H9 (cell line): ENCODE results near the gene LRRC8E. TPM values are rescaled to one million over a fixed set of nuclear protein-coding genes. Genes with fewer than 3 reads are reported as not detected.

Experiments used
- DNase-seq: peaks from one replicate; pipeline ENCODE4 v3.0.0-alpha.2; 2017
- H2AFZ ChIP-seq: one replicate; pipeline ENCODE4 v1.6.1; 2013; ENCODE audit warnings: mild to moderate bottlenecking, low read length, control low read depth, moderate library complexity
- H2AK5ac ChIP-seq: 2 replicates; pipeline ENCODE4 v1.6.1; 2013; ENCODE audit warnings: low read length, control low read depth, mixed read lengths; ENCODE audit not compliant: insufficient read length
- H2BK120ac ChIP-seq: one replicate; pipeline ENCODE4 v1.6.1; 2013; ENCODE audit warnings: low read depth, mild to moderate bottlenecking, low read length, control low read depth, inconsistent platforms; ENCODE audit not compliant: poor library complexity, severe bottlenecking
- H2BK12ac ChIP-seq: 2 replicates; pipeline ENCODE4 v1.6.1; 2013; ENCODE audit warnings: low read length, control low read depth, mixed read lengths, low read depth; ENCODE audit not compliant: insufficient read length
- H2BK15ac ChIP-seq: 2 replicates; pipeline ENCODE4 v1.6.1; 2013; ENCODE audit warnings: low read depth, low read length, control low read depth
- H2BK20ac ChIP-seq: one replicate; pipeline ENCODE4 v1.6.1; 2013; ENCODE audit warnings: low read depth, mild to moderate bottlenecking, low read length, control low read depth, inconsistent platforms; ENCODE audit not compliant: poor library complexity, severe bottlenecking
- H2BK5ac ChIP-seq: 2 replicates; pipeline ENCODE4 v1.6.1; 2013; ENCODE audit warnings: low read length, control low read depth, mixed read lengths; ENCODE audit not compliant: insufficient read length
- H3K14ac ChIP-seq: 2 replicates; pipeline ENCODE4 v1.6.1; 2013; ENCODE audit warnings: low read length, control low read depth; ENCODE audit not compliant: insufficient read depth
- H3K18ac ChIP-seq: 2 replicates; pipeline ENCODE4 v1.6.1; 2013; ENCODE audit warnings: low read depth, mild to moderate bottlenecking, mixed read lengths, low read length, control low read depth; ENCODE audit not compliant: insufficient read length
- H3K23ac ChIP-seq: 2 replicates; pipeline ENCODE4 v1.6.1; 2013; ENCODE audit warnings: low read length, control low read depth, mixed read lengths, low read depth; ENCODE audit not compliant: insufficient read length
- H3K23me2 ChIP-seq: 2 replicates; pipeline ENCODE4 v1.6.1; 2013; ENCODE audit warnings: low read depth, mild to moderate bottlenecking, mixed read lengths, low read length, control low read depth; ENCODE audit not compliant: insufficient read length, poor library complexity, severe bottlenecking
- H3K27ac ChIP-seq: 2 replicates; pipeline ENCODE4 v1.5.1; 2013; ENCODE audit warnings: low read length, control low read depth, mixed read lengths, low read depth; ENCODE audit not compliant: insufficient read length
- H3K27me3 ChIP-seq: 2 replicates; pipeline ENCODE4 v1.6.1; 2013; ENCODE audit warnings: low read length, control low read depth, inconsistent platforms; ENCODE audit not compliant: insufficient read depth
- H3K4ac ChIP-seq: 2 replicates; pipeline ENCODE4 v1.6.1; 2013; ENCODE audit warnings: low read depth, mild to moderate bottlenecking, control low read depth, inconsistent platforms, low read length, moderate library complexity
- H3K4me1 ChIP-seq: 2 replicates; pipeline ENCODE4 v1.6.1; 2013; ENCODE audit warnings: low read length, control low read depth, inconsistent platforms; ENCODE audit not compliant: insufficient read depth
- H3K4me2 ChIP-seq: 2 replicates; pipeline ENCODE4 v1.6.1; 2013; ENCODE audit warnings: low read length, control low read depth, mixed read lengths; ENCODE audit not compliant: insufficient read length, insufficient read depth
- H3K56ac ChIP-seq: 2 replicates; pipeline ENCODE4 v1.6.1; 2013; ENCODE audit warnings: low read depth, mild to moderate bottlenecking, mixed read lengths, low read length, control low read depth; ENCODE audit not compliant: insufficient read length
- H3K79me1 ChIP-seq: 2 replicates; pipeline ENCODE4 v1.6.1; 2013; ENCODE audit warnings: low read depth, mild to moderate bottlenecking, moderate library complexity, low read length, control low read depth, inconsistent platforms; ENCODE audit not compliant: insufficient read depth, poor library complexity, severe bottlenecking
- H3K79me2 ChIP-seq: 2 replicates; pipeline ENCODE4 v1.6.1; 2013; ENCODE audit warnings: low read length, control low read depth, inconsistent platforms; ENCODE audit not compliant: insufficient read depth
- H3K9ac ChIP-seq: 2 replicates; pipeline ENCODE4 v1.6.1; 2013; ENCODE audit warnings: low read length, control low read depth, mixed read lengths; ENCODE audit not compliant: insufficient read length; ENCODE audit errors: extremely low read depth
- H3K9me3 ChIP-seq: one replicate; pipeline ENCODE4 v1.6.1; 2013; ENCODE audit warnings: low read depth, low read length, inconsistent platforms; ENCODE audit not compliant: control insufficient read depth
- H3T11ph ChIP-seq: one replicate; pipeline ENCODE4 v1.6.1; 2013; ENCODE audit warnings: mild to moderate bottlenecking, low read length, control low read depth, inconsistent platforms
- H4K20me1 ChIP-seq: one replicate; pipeline ENCODE4 v1.6.1; 2013; ENCODE audit not compliant: control insufficient read depth, insufficient read length, insufficient read depth
- H4K5ac ChIP-seq: 2 replicates; pipeline ENCODE4 v1.6.1; 2013; ENCODE audit warnings: low read depth, mild to moderate bottlenecking, mixed read lengths, low read length, control low read depth; ENCODE audit not compliant: insufficient read length
- H4K8ac ChIP-seq: replicated peaks from 2 replicates; pipeline ENCODE4 v1.6.1; 2013; ENCODE audit warnings: low read length, control low read depth, mixed read lengths, low read depth; ENCODE audit not compliant: insufficient read length
- H4K91ac ChIP-seq: 2 replicates; pipeline ENCODE4 v1.6.1; 2013; ENCODE audit warnings: low read depth, mild to moderate bottlenecking, moderate library complexity, mixed read lengths, low read length, control low read depth; ENCODE audit not compliant: insufficient read length
- H3K27ac Mint-ChIP-seq, 3 experiments: 2 replicates in 2 of 3; 3 replicates in 1 of 3; pipeline ENCODE4 v1.8.0; 2020 to 2021; ENCODE audit warnings: mixed read lengths in 3 of 3, mild to moderate bottlenecking in 1 of 3, moderate library complexity in 1 of 3
- H3K27me3 Mint-ChIP-seq: 2 replicates; pipeline ENCODE4 v1.8.0; 2021; ENCODE audit warnings: low read depth, mild to moderate bottlenecking, moderate library complexity, mixed read lengths
- H3K36me3 Mint-ChIP-seq, 3 experiments: 2 replicates in 2 of 3; 3 replicates in 1 of 3; pipeline ENCODE4 v1.8.0; 2020 to 2021; ENCODE audit warnings: low read depth in 3 of 3, mixed read lengths in 3 of 3; ENCODE audit not compliant: insufficient read depth in 1 of 3
- H3K4me1 Mint-ChIP-seq, 2 experiments: 2 replicates each; pipeline ENCODE4 v1.8.0; 2020; ENCODE audit warnings: mixed read lengths in 2 of 2
- H3K4me3 Mint-ChIP-seq, 2 experiments: 2 replicates in 1 of 2; 3 replicates in 1 of 2; pipeline ENCODE4 v1.8.0; 2020 to 2021; ENCODE audit warnings: mild to moderate bottlenecking in 2 of 2, mixed read lengths in 2 of 2, moderate library complexity in 1 of 2
- H3K9me3 Mint-ChIP-seq, 2 experiments: 2 replicates in 1 of 2; 3 replicates in 1 of 2; pipeline ENCODE4 v1.8.0; 2020; ENCODE audit warnings: mild to moderate bottlenecking in 2 of 2, mixed read lengths in 2 of 2, moderate library complexity in 1 of 2
- WGBS: extraction: QIAGEN DNeasy Blood & Tissue Kit; methylation state at CpG from one replicate; pipeline ENCODE4 v1.1.7; 2013; ENCODE audit warnings: missing lambda C conversion rate, low lambda C conversion rate, mixed read lengths; ENCODE audit not compliant: insufficient read length; ENCODE audit errors: extremely low coverage; 5-methylcytosine and 5-hydroxymethylcytosine counted together
- total RNA-seq: library from RNA; stranded (reverse); gene quantifications from 2 replicates; pipeline ENCODE4 v1.2.1, GENCODE V29; 2021
- TF ChIP-seq, protein P1 (sequence below): fragments of 200-600 bp; sonication (generic); conservative IDR thresholded peaks from 3 replicates; pipeline ENCODE4 v1.8.0; 2021; ENCODE audit warnings: antibody characterized with exemption, mild to moderate bottlenecking

The LRRC8E gene
- total RNA-seq, 1 experiment from 2014 or later = 4.8 TPM

- DNase-seq = no peak
- H3K4me2 ChIP-seq = peak overlapping the region; percentile 62
- peak overlapping the region; percentile 22 for H2AFZ ChIP-seq
Observed at GRCh38 chr19:7874897-7875273, 13.4 kb upstream of the LRRC8E start.

More at GRCh38 chr19:7874897-7875273, 13.4 kb upstream of the LRRC8E start:
- H3K79me2 ChIP-seq = no peaks in the 10 kb centered on the region
- no peaks in the 10 kb centered on the region for H3K79me1 ChIP-seq
- no peak overlapping the region for H2BK12ac ChIP-seq
- H3K23ac ChIP-seq = no peak overlapping the region
- H2BK20ac ChIP-seq = no peak overlapping the region
- no peak overlapping the region for H2BK5ac ChIP-seq
- H2AK5ac ChIP-seq = no peak overlapping the region
- no peak overlapping the region for H4K5ac ChIP-seq
- peak overlapping the region; percentile 73 to 84 for H3K4me3 Mint-ChIP-seq
- H4K91ac ChIP-seq = no peak overlapping the region
- peaks cover 0 to 6% (median 5%) of the 10 kb centered on the region in 3 experiments; a peak in 4 of 7 replicates for H3K36me3 Mint-ChIP-seq
- H4K20me1 ChIP-seq = no peaks in the 10 kb centered on the region
- peaks cover 17 to 26% of the 10 kb centered on the region in 2 experiments for H3K4me1 Mint-ChIP-seq
- no peak overlapping the region for H4K8ac ChIP-seq
- peaks cover 9% of the 10 kb centered on the region for H3K23me2 ChIP-seq
- H3K4ac ChIP-seq = no peak overlapping the region
- H3K9ac ChIP-seq = no peak overlapping the region
- no CpG with 5 or more reads among the region's 12 CpGs for WGBS
- H3K27ac ChIP-seq = no peak overlapping the region
- no peak overlapping the region; the same call in 1 of the 2 replicates for H2BK15ac ChIP-seq
- no peak overlapping the region for H2BK120ac ChIP-seq
- peak overlapping the region in 1 of 3 experiments; percentile 90; a peak in 2 of 7 replicates for H3K27ac Mint-ChIP-seq
- H3K9me3 Mint-ChIP-seq = no peaks in the 10 kb centered on the region
- H3K14ac ChIP-seq = no peak overlapping the region
- H3K27me3 Mint-ChIP-seq = peaks cover 12% of the 10 kb centered on the region
- no peaks in the 10 kb centered on the region; the same call in 1 of the 2 replicates for H3K4me1 ChIP-seq
- no peak overlapping the region for H3K56ac ChIP-seq
- TF ChIP-seq, protein P1, sequence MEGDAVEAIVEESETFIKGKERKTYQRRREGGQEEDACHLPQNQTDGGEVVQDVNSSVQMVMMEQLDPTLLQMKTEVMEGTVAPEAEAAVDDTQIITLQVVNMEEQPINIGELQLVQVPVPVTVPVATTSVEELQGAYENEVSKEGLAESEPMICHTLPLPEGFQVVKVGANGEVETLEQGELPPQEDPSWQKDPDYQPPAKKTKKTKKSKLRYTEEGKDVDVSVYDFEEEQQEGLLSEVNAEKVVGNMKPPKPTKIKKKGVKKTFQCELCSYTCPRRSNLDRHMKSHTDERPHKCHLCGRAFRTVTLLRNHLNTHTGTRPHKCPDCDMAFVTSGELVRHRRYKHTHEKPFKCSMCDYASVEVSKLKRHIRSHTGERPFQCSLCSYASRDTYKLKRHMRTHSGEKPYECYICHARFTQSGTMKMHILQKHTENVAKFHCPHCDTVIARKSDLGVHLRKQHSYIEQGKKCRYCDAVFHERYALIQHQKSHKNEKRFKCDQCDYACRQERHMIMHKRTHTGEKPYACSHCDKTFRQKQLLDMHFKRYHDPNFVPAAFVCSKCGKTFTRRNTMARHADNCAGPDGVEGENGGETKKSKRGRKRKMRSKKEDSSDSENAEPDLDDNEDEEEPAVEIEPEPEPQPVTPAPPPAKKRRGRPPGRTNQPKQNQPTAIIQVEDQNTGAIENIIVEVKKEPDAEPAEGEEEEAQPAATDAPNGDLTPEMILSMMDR = peak; percentile 24; the same call in 1 of the 3 replicates
- H3T11ph ChIP-seq = no peak overlapping the region
- no peaks in the 10 kb centered on the region for H3K9me3 ChIP-seq
- no peak overlapping the region for H3K18ac ChIP-seq
- peaks cover 1% of the 10 kb centered on the region; the same call in 1 of the 2 replicates for H3K27me3 ChIP-seq
